CD4-positive, CD25-positive, alpha-beta regulatory T cell (primary cell): Measurements from ENCODE around the gene ZSWIM1. TPM values are rescaled to one million over a fixed set of nuclear protein-coding genes. Genes with fewer than 3 reads are reported as not detected.
A peak's percentile ranks its signal among the peaks of the same experiment; 100 is the strongest.
"Not testable (repeated sequence)": the region's sequence is repeated elsewhere in the genome, so short reads cannot be mapped to it uniquely, and the experiment has no call there.

Source experiments
- ATAC-seq, 2 donors: fragments of 150-1000 bp; cut with Tn5 transposase; one replicate each; pipeline ENCODE4 v1.10.0; 2021; ENCODE audit warnings: low read depth in 2 of 2, moderate number of reproducible peaks in 2 of 2, moderate library complexity in 1 of 2
- DNase-seq, 3 donors: peaks; one replicate each; pipeline versions ENCODE4 v3.0.0 to v3.0.0-alpha.2; 2012 to 2022; ENCODE audit warnings: mixed read lengths in 1 of 3
- H3K27ac ChIP-seq: one replicate; pipeline ENCODE4 v1.7.0; 2013; ENCODE audit warnings: mild to moderate bottlenecking, low read length; ENCODE audit not compliant: insufficient read depth, poor library complexity, severe bottlenecking
- H3K27me3 ChIP-seq: one replicate; pipeline ENCODE4 v1.7.0; 2013; ENCODE audit warnings: low read length; ENCODE audit not compliant: control insufficient read depth, insufficient read depth
- H3K36me3 ChIP-seq: one replicate; pipeline ENCODE4 v1.7.0; 2013; ENCODE audit warnings: mild to moderate bottlenecking, low read length, moderate library complexity; ENCODE audit not compliant: control insufficient read depth, insufficient read depth
- H3K4me1 ChIP-seq: 2 replicates; pipeline ENCODE4 v1.7.0; 2013; ENCODE audit warnings: mild to moderate bottlenecking, low read length; ENCODE audit not compliant: insufficient read depth, control insufficient read depth, poor library complexity, severe bottlenecking
- H3K4me3 ChIP-seq: one replicate; pipeline ENCODE4 v1.7.0; 2013; ENCODE audit warnings: low read depth, mild to moderate bottlenecking, low read length, moderate library complexity
- H3K9me3 ChIP-seq, 2 experiments: 1 replicate in 1 of 2; 2 replicates in 1 of 2; pipeline ENCODE4 v1.7.0; 2013; ENCODE audit warnings: low read length in 2 of 2, mild to moderate bottlenecking in 1 of 2, moderate library complexity in 1 of 2; ENCODE audit not compliant: control insufficient read depth in 2 of 2
- H3K27ac Mint-ChIP-seq, 3 donors: one replicate each; pipeline ENCODE4 v1.8.0; 2020 to 2022; ENCODE audit warnings: mild to moderate bottlenecking in 3 of 3, mixed read lengths in 3 of 3, moderate library complexity in 2 of 3
- H3K27me3 Mint-ChIP-seq: one replicate; pipeline ENCODE4 v1.8.0; 2022; ENCODE audit warnings: mild to moderate bottlenecking, mixed read lengths
- H3K36me3 Mint-ChIP-seq: one replicate; pipeline ENCODE4 v1.8.0; 2020; ENCODE audit warnings: mixed read lengths
- H3K4me1 Mint-ChIP-seq, 4 donors: one replicate each; pipeline ENCODE4 v1.8.0; 2020 to 2022; ENCODE audit warnings: mixed read lengths in 4 of 4, mild to moderate bottlenecking in 1 of 4
- H3K4me3 Mint-ChIP-seq, 4 donors: one replicate each; pipeline ENCODE4 v1.8.0; 2020 to 2022; ENCODE audit warnings: mild to moderate bottlenecking in 4 of 4, mixed read lengths in 4 of 4, moderate library complexity in 3 of 4
- H3K9me3 Mint-ChIP-seq, 7 donors: one replicate each; pipeline ENCODE4 v1.8.0; 2020 to 2022; ENCODE audit warnings: mixed read lengths in 7 of 7, mild to moderate bottlenecking in 3 of 7, moderate library complexity in 2 of 7
- polyA plus RNA-seq, 4 donors: library from polyadenylated mRNA; unstranded; fragments of 300-500 nt; fragmentation: Illumina TruSeq; gene quantifications; one replicate each; pipeline ENCODE4 v1.2.3, GENCODE V29; 2021
- total RNA-seq: library from RNA; stranded (reverse); gene quantifications from one replicate; pipeline ENCODE4 v1.2.3, GENCODE V29; 2022

ZSWIM1 gene
- total and polyA plus RNA-seq, 5 donors from 2014 or later = 1.3 to 7.7 (median 3.9) TPM

- Mint-ChIP-seq H3K27me3 (no peaks in the 10 kb centered on the region), H3K4me3 (no peak overlapping the region), H3K27ac (peak overlapping the region in 1 of 3 donors; percentile 76), H3K9me3 (no peaks in the 10 kb centered on the region), H3K4me1 (peaks cover 2 to 17% (median 6%) of the 10 kb centered on the region in 4 donors), H3K36me3 (peaks cover 9% of the 10 kb centered on the region)
- Histone ChIP-seq H3K9me3 (no peaks in the 10 kb centered on the region), H3K27me3 (no peaks in the 10 kb centered on the region), H3K36me3 (no peaks in the 10 kb centered on the region), H3K27ac (no peak overlapping the region), H3K4me3 (no peak overlapping the region), H3K4me1 (no peaks in the 10 kb centered on the region)
- DNase-seq = no peak
- no peak for ATAC-seq
Measured at GRCh38 chr20:45866454-45866853, 14.6 kb upstream of the ZSWIM1 start.

- Mint-ChIP-seq H3K36me3 (peaks cover 9% of the 10 kb centered on the region), H3K27me3 (no peaks in the 10 kb centered on the region), H3K4me1 (peaks cover 2 to 17% (median 6%) of the 10 kb centered on the region in 4 donors), H3K4me3 (no peak overlapping the region), H3K9me3 (no peaks in the 10 kb centered on the region), H3K27ac (no peak overlapping the region)
- Histone ChIP-seq H3K4me1 (no peaks in the 10 kb centered on the region), H3K9me3 (no peaks in the 10 kb centered on the region), H3K36me3 (no peaks in the 10 kb centered on the region), H3K27ac (no peak overlapping the region), H3K27me3 (no peaks in the 10 kb centered on the region), H3K4me3 (no peak overlapping the region)
- ATAC-seq = no peak
- no peak for DNase-seq
Measured at GRCh38 chr20:45867136-45867818, 13.8 kb upstream of the ZSWIM1 start.

- Mint-ChIP-seq H3K4me3 (no peak overlapping the region), H3K27me3 (no peaks in the 10 kb centered on the region), H3K9me3 (no peaks in the 10 kb centered on the region), H3K4me1 (peaks cover 2 to 17% (median 6%) of the 10 kb centered on the region in 4 donors), H3K36me3 (peaks cover 9% of the 10 kb centered on the region), H3K27ac (no peak overlapping the region)
- Histone ChIP-seq H3K36me3 (no peaks in the 10 kb centered on the region), H3K27me3 (no peaks in the 10 kb centered on the region), H3K27ac (no peak overlapping the region), H3K4me3 (no peak overlapping the region), H3K4me1 (no peaks in the 10 kb centered on the region), H3K9me3 (no peaks in the 10 kb centered on the region)
- ATAC-seq (no peak), DNase-seq (no peak)
Measured at GRCh38 chr20:45867819-45868176, 13.2 kb upstream of the ZSWIM1 start.

GRCh38 chr20:45872626-45873025 is 8.4 kb upstream of the ZSWIM1 start:
- Mint-ChIP-seq H3K27ac (no peak overlapping the region), H3K27me3 (no peaks in the 10 kb centered on the region), H3K36me3 (peaks cover 5% of the 10 kb centered on the region), H3K9me3 (no peaks in the 10 kb centered on the region), H3K4me1 (peaks cover 2 to 9% (median 6%) of the 10 kb centered on the region in 4 donors), H3K4me3 (no peak overlapping the region)
- H3K27ac ChIP-seq = no peak overlapping the region
- H3K36me3 ChIP-seq = peaks cover 8% of the 10 kb centered on the region
- no peak overlapping the region for H3K4me3 ChIP-seq
- DNase-seq = no peak
- H3K27me3 ChIP-seq = no peaks in the 10 kb centered on the region
- H3K4me1 ChIP-seq = no peaks in the 10 kb centered on the region
- ATAC-seq = no peak
- H3K9me3 ChIP-seq = no peaks in the 10 kb centered on the region

GRCh38 chr20:45873409-45874103 is 7.5 kb upstream of the ZSWIM1 start:
- Mint-ChIP-seq H3K9me3 (no peaks in the 10 kb centered on the region), H3K27me3 (no peaks in the 10 kb centered on the region), H3K36me3 (no peaks in the 10 kb centered on the region), H3K4me1 (peaks cover 0 to 9% (median 1%) of the 10 kb centered on the region in 4 donors), H3K27ac (no peak overlapping the region), H3K4me3 (no peak overlapping the region)
- Histone ChIP-seq H3K4me1 (no peaks in the 10 kb centered on the region), H3K27ac (no peak overlapping the region), H3K36me3 (peaks cover 14% of the 10 kb centered on the region), H3K4me3 (no peak overlapping the region), H3K9me3 (no peaks in the 10 kb centered on the region), H3K27me3 (no peaks in the 10 kb centered on the region)
- ATAC-seq = no peak
- no peak for DNase-seq

- H3K27ac Mint-ChIP-seq, ATAC-seq, H3K4me1 ChIP-seq, H3K4me3 Mint-ChIP-seq, H3K27me3 Mint-ChIP-seq, DNase-seq, H3K9me3 Mint-ChIP-seq, H3K36me3 Mint-ChIP-seq, H3K4me3 ChIP-seq, H3K4me1 Mint-ChIP-seq, H3K9me3 ChIP-seq, H3K27me3 ChIP-seq, H3K27ac ChIP-seq: not testable (repeated sequence)
- H3K36me3 ChIP-seq = peaks cover 14% of the 10 kb centered on the region
Measured at GRCh38 chr20:45874104-45874481, 6.9 kb upstream of the ZSWIM1 start.

GRCh38 chr20:45874576-45874975 is 6.5 kb upstream of the ZSWIM1 start:
- ATAC-seq (no peak), DNase-seq (no peak)
- no peaks in the 10 kb centered on the region for H3K36me3 Mint-ChIP-seq
- no peaks in the 10 kb centered on the region for H3K4me1 ChIP-seq
- H3K36me3 ChIP-seq = peaks cover 14% of the 10 kb centered on the region
- H3K9me3 Mint-ChIP-seq = no peaks in the 10 kb centered on the region
- H3K27me3 ChIP-seq = no peaks in the 10 kb centered on the region
- H3K9me3 ChIP-seq = no peaks in the 10 kb centered on the region
- no peak overlapping the region for H3K27ac Mint-ChIP-seq
- H3K27me3 Mint-ChIP-seq = no peaks in the 10 kb centered on the region
- H3K4me1 Mint-ChIP-seq = peaks cover 0 to 9% (median 1%) of the 10 kb centered on the region in 4 donors
- no peak overlapping the region for H3K4me3 Mint-ChIP-seq
- no peak overlapping the region for H3K27ac ChIP-seq
- no peak overlapping the region for H3K4me3 ChIP-seq
